GM12801 (cell line): Measurements from ENCODE around the gene MRTFA.

Source experiments
- TF ChIP-seq, protein P1 (sequence below): IDR thresholded peaks from one replicate; pipeline ENCODE4 v1.5.1; 2011; ENCODE audit warnings: control low read depth; ENCODE audit not compliant: insufficient read length; ENCODE audit errors: extremely low read depth

Gene MRTFA

DNA sequence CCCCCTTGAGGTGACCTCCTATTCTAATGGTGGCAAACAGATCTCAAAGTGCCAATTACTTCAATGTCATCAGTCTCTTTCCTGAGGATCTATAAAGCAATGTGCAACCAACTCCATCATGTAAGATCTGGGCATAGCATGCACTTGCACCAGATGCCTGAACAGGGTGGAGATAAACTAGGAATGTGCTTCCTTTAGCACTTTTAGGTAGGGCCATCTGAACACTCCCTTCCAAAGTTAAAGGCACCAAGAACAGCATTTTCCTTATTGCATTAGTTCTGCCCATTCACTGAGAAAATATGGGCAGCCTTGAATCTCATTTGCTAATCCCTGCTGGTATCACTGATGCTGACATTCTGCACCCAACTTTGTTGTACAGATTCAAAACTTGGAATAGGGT, 154.1 kb downstream of the MRTFA start:
- TF ChIP-seq, protein P1, sequence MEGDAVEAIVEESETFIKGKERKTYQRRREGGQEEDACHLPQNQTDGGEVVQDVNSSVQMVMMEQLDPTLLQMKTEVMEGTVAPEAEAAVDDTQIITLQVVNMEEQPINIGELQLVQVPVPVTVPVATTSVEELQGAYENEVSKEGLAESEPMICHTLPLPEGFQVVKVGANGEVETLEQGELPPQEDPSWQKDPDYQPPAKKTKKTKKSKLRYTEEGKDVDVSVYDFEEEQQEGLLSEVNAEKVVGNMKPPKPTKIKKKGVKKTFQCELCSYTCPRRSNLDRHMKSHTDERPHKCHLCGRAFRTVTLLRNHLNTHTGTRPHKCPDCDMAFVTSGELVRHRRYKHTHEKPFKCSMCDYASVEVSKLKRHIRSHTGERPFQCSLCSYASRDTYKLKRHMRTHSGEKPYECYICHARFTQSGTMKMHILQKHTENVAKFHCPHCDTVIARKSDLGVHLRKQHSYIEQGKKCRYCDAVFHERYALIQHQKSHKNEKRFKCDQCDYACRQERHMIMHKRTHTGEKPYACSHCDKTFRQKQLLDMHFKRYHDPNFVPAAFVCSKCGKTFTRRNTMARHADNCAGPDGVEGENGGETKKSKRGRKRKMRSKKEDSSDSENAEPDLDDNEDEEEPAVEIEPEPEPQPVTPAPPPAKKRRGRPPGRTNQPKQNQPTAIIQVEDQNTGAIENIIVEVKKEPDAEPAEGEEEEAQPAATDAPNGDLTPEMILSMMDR, result no peak

- TF ChIP-seq, protein P1, result no peak
Measured at GRCh38 chr22:40480996-40481395, 155.5 kb downstream of the MRTFA start.

GRCh38 chr22:40479887-40480538, 156.5 kb downstream of the MRTFA start:
- TF ChIP-seq, protein P1, result no peak

GRCh38 chr22:40479126-40479800, 157.3 kb downstream of the MRTFA start:
- TF ChIP-seq, protein P1, result no peak

DNA sequence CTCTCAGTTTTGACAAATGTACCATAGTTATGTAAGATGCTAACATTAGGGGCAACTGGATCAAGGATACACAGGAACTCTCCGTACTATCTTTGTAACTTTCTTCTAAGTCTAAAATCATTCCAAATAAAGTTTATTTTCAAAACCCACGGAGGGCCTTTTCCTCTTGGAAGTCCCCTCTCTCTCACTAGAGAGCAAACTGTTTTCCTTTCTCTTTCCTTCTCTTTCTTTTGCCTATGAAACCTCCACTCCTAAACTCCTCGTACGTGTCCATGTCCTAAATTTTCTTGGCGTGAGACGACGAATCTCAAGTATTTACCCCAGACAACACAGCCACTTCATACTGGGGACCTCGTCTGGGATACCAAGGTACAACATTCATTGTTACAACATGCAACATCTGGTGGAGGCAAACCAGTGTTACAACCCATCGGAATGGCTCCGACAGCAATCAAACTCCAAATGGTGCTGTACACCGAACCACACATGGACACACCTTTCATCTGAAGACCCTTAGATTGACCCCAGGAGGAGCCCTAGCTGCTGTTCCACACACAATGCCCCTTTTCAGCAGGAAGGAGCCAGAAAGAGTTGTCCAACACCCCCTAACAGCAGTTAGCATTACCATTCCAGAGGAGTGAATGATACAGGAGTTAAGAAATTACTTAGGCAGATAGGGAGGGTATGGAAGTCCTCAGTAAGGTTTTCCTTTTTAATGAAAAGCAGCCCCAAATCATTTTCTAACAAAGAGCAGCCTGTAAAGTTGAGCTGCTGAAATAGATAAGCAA, 158.0 kb downstream of the MRTFA start:
- TF ChIP-seq, protein P1, result no peak

DNA sequence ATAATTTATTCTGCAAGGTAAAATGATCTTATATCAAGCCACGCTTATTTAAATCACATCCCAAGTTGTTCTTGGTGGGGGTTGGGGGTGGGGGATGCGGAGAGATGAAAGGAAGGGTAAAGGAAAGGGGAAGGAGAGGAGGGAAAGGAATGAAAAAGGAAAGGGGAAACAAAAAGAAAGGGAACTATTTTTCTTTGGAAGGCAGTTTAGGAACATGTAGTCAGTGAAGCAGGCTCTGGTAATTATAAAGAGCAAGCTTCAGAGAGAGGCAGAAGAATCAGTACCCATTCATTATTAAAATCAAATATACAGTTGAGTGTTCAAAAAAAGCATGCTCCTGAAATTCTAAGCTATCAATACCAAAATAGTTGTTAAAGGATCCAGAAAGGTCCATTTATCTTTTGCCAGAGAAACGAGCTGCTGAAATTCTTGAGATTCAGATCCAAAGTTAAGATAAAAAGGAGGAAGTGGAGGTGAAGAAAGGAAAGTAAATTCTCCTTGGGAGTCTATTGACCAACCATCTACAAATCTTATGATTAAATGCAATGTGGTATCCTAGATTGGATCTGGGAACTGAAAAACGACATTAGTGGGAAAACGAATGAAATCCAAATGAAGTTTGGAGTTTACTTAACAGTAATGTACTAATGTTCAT, 158.7 kb downstream of the MRTFA start:
- TF ChIP-seq, protein P1, result no peak

DNA sequence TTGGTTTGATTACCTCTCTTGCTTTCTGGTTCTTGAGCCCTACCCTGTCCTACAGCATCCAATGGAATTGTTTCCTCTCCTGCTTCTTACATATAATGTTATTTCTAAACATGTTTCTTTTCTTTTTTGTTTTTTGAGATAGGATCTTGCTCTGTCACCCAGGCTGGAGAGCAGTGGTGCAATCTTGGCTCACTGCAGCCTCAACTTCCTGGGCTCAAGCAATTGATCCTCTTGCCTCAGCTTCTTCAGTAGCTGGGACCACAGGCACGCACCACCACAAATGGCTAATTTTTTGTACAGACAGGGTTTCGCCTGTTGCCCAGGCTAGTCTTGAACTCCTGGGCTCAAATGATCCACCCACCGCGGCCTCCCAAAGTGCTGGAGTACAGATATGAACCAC, 160.2 kb downstream of the MRTFA start:
- TF ChIP-seq, protein P1, result no peak
